ENCODE data around the gene CBX5. TPM values are rescaled to one million over a fixed set of nuclear protein-coding genes. Genes with fewer than 3 reads are reported as not detected.

The CBX5 gene
- total and polyA plus RNA-seq, 10 of the 15 experiments (the other 5 are each of a cell fraction or from before 2014, with no cell fraction given) = 46.7 to 138 (median 74.6) TPM

- no peak for TF ChIP-seq MLLT1 (IDR thresholded peaks at IDR 0.05)
- no peak for TF ChIP-seq CREM (IDR thresholded peaks at IDR 0.05; ENCODE audit: low read depth)
- no peak for TF ChIP-seq CREB1 (IDR thresholded peaks at IDR 0.05; ENCODE audit: low read depth)
- TF ChIP-seq CHD4 (IDR thresholded peaks at IDR 0.05) = no peak
- TF ChIP-seq LARP7 (IDR thresholded peaks at IDR 0.05) = no peak
Observed at GRCh38 chr12:54199034-54199433, 80.9 kb downstream of the CBX5 start (continued).

- no peak overlapping the region for H3K4me3 ChIP-seq
- WGBS (ENCODE audit: insufficient coverage, insufficient replicate concordance, low lambda C conversion rate, missing lambda C conversion rate) = 22% methylated on average over 8 of the region's 8 CpGs
- in situ Hi-C loops (cut with MboI) (loop anchor here (10.0 kb wide), 1 partner anchor 173 kb away; the partner anchor contains the start of gene HOXC6), intact Hi-C loops (cut with micrococcal nuclease; ENCODE audit: unreplicated experiment) (no loop called here)
- H2AFZ ChIP-seq (ENCODE audit: control insufficient read depth, low read depth, low read length) = peak overlapping the region; percentile 39; the same call in 1 of the 2 replicates
- no peaks in the 10 kb centered on the region for H3K9me3 ChIP-seq (replicated peaks; ENCODE audit: control insufficient read depth, insufficient read depth, low read length)
- peak; percentile 44 for ATAC-seq
- peaks cover 0 to 3% of the 10 kb centered on the region in 2 experiments; a peak in 1 of 4 replicates for H3K27me3 ChIP-seq (replicated peaks in 1 of 2; ENCODE audit: control insufficient read depth in 2 of 2, insufficient read depth in 2 of 2, low read length in 1 of 2)
- POLR2A ChIA-PET = no interaction called here
- no peaks in the 10 kb centered on the region for H4K20me1 ChIP-seq (ENCODE audit: control insufficient read depth, insufficient read depth)
- RAD21 ChIA-PET (ENCODE audit: unreplicated experiment) = interaction anchor here (0.9 to 1.1 kb wide), 4 partner anchors 10 to 192 kb away, joined by 3 to 6 read pairs (median 5); partner anchors contain the start of gene HOXC5
- CTCF ChIA-PET = interaction anchor here (1.0 to 11.5 kb wide), 5 partner anchors 12 to 191 kb away, joined by 3 to 343 read pairs (median 10); partner anchors contain the start of genes HOXC5 and HOXC6
- no peaks in the 10 kb centered on the region for H3K79me2 ChIP-seq (ENCODE audit: control insufficient read depth, insufficient read depth, low read length)
- H3K27ac ChIP-seq (ENCODE audit: control insufficient read depth, insufficient read depth) = no peak overlapping the region
- no peaks in the 10 kb centered on the region for H3K36me3 ChIP-seq (ENCODE audit: control insufficient read depth in 2 of 2, insufficient read depth in 2 of 2, low read length in 1 of 2)
- H3K9ac ChIP-seq (ENCODE audit: control insufficient read depth, insufficient read depth, low read length) = no peak overlapping the region
- peaks cover 21% of the 10 kb centered on the region for H3K4me1 ChIP-seq (ENCODE audit: control insufficient read depth, insufficient read depth, low read length)
- SMC1A ChIA-PET (ENCODE audit: uncharacterized antibody, unreplicated experiment) = interaction anchor here (0.8 to 2.3 kb wide), 4 partner anchors 8 to 10 kb away, joined by 3 to 11 read pairs (median 4); partner anchors contain the start of gene SMUG1
- H3K4me2 ChIP-seq (ENCODE audit: control insufficient read depth, insufficient read depth) = no peak overlapping the region
- no peak for DNase-seq (ENCODE audit: low read depth, low spot score)
- BruUV-seq (replicated peaks) = no TSS peak
- no peak for FAIRE-seq
- TF ChIP-seq CUX1 (IDR thresholded peaks at IDR 0.05; ENCODE audit: insufficient replicate concordance, low read depth, low read length) (no peak), MEF2B (IDR thresholded peaks at IDR 0.05; ENCODE audit: partially characterized antibody, poor library complexity, severe bottlenecking) (peak; percentile 88), HSF1 (IDR thresholded peaks at IDR 0.05; ENCODE audit: low read depth, low read length) (no peak), BHLHE40 (IDR thresholded peaks at IDR 0.05; ENCODE audit: borderline replicate concordance in 1 of 2, low read depth in 2 of 2, low read length in 1 of 2) (peak; percentile 63 to 67; a peak in 2 of 4 replicates), PAX5 (IDR thresholded peaks at IDR 0.05; ENCODE audit: borderline replicate concordance, low read depth, low read length) (0 out of 2 replicates have a peak, but pooled peaks have one; percentile 17), CREB1 (IDR thresholded peaks at IDR 0.05; ENCODE audit: low read depth) (no peak), BCL11A (IDR thresholded peaks at IDR 0.05; ENCODE audit: low read depth, low read length) (0 out of 2 replicates have a peak, but pooled peaks have one; percentile 20), ELK1 (IDR thresholded peaks at IDR 0.05; ENCODE audit: low read depth, low read length) (no peak)
Observed at GRCh38 chr12:54197431-54197909, 82.5 kb downstream of the CBX5 start.

All from GM12878 (cell line).